ENCODE results near the gene GBP1.

Gene GBP1

GRCh38 chr1:89005286-89006151 lies 59.5 kb downstream of the GBP1 start:
- DNase-seq: no peak
